PC-9 (cell line): ENCODE data around the gene CLN6.

Experiments used
- CTCF ChIP-seq: fragments of 200-600 bp; sonication (generic); conservative IDR thresholded peaks from 2 replicates; pipeline ENCODE4 v1.6.1; 2017; ENCODE audit warnings: mixed run types, antibody characterized with exemption, mild to moderate bottlenecking, moderate library complexity
- EZH2 ChIP-seq: fragments of 200-600 bp; sonication (generic); IDR thresholded peaks from 2 replicates; pipeline ENCODE4 v1.8.0; 2017; ENCODE audit warnings: antibody characterized with exemption, low read depth

GRCh38 chr15:68258692-68259091 lies 29.2 kb upstream of the CLN6 start:
- TF ChIP-seq CTCF (no peak), EZH2 (no peak)
